Muscle layer of colon (tissue), 2 donors: ENCODE measurements around the gene SORCS2.

ENCODE experiments used
- H3K27ac ChIP-seq: one replicate; pipeline ENCODE4 v1.7.0; 2013; ENCODE audit warnings: low read depth, mild to moderate bottlenecking, low read length, moderate library complexity
- H3K27me3 ChIP-seq, 2 donors: one replicate each; pipeline ENCODE4 v1.7.0; 2013; ENCODE audit warnings: low read length in 2 of 2, mild to moderate bottlenecking in 2 of 2; ENCODE audit not compliant: insufficient read depth in 2 of 2, control insufficient read depth in 1 of 2
- H3K36me3 ChIP-seq: one replicate; pipeline ENCODE4 v1.7.0; 2013; ENCODE audit warnings: mild to moderate bottlenecking, low read length; ENCODE audit not compliant: insufficient read depth
- H3K4me1 ChIP-seq: one replicate; pipeline ENCODE4 v1.7.0; 2013; ENCODE audit warnings: mild to moderate bottlenecking, low read length; ENCODE audit not compliant: insufficient read depth
- H3K4me3 ChIP-seq, 2 donors: one replicate each; pipeline ENCODE4 v1.7.0; 2013; ENCODE audit warnings: low read length in 2 of 2, low read depth in 1 of 2, mild to moderate bottlenecking in 1 of 2, moderate library complexity in 1 of 2
- H3K9ac ChIP-seq: one replicate; pipeline ENCODE4 v1.7.0; 2013; ENCODE audit warnings: low read length
- H3K9me3 ChIP-seq: one replicate; pipeline ENCODE4 v1.7.0; 2013; ENCODE audit warnings: mild to moderate bottlenecking, low read length
- donor health status: abdominal sarcoma.
- donor health status: Adenocarcinoma of cecum.

SORCS2 gene

DNA sequence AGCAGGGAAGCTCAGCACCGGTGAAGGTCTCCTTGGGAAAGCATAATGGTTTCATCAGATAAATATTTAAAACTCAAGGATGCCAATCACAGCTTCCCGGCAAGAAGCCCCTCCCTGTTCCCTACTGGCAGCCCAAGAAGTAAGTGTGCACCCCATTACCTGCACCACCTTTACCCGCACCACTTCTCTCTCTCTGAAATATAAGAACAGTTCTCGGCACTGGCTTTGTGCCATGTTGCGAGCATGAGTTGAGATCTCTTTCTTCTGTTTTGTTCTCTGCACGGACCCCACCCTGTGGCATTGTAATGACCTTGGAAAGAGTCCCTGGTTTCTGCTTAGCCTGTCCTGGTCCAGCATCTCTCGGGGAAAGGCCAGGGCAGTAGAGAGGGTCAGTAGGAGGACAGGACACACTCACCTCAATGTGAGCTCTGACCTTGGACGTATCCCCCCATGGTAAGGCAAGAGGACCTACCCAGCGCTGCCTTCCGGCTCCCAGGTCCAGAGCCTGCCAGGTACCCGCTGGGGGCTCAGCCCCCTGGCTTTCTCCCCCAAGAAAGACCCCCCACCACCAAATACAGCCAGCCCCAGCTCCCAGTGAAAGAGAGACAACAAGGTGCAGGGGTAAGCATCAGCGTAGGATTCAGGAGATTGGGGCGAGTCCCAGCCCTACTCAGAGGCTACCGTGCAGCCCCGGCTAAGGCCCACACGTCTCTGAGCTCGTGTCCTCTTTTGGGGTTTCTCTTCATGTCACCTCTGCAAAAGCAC, 161.7 kb downstream of the SORCS2 start:
- H3K36me3 ChIP-seq: no peaks in the 10 kb centered on the region
- H3K4me1 ChIP-seq: peaks cover 9% of the 10 kb centered on the region
- H3K9me3 ChIP-seq: no peaks in the 10 kb centered on the region
- no peaks in the 10 kb centered on the region for H3K27me3 ChIP-seq
- H3K9ac ChIP-seq: no peak overlapping the region
- H3K27ac ChIP-seq: no peak overlapping the region
- no peak overlapping the region for H3K4me3 ChIP-seq

GRCh38 chr4:7354927-7355326, 162.6 kb downstream of the SORCS2 start:
- Histone ChIP-seq H3K27me3 (no peaks in the 10 kb centered on the region), H3K4me1 (peaks cover 9% of the 10 kb centered on the region), H3K27ac (no peak overlapping the region), H3K9ac (no peak overlapping the region), H3K9me3 (no peaks in the 10 kb centered on the region), H3K4me3 (no peak overlapping the region), H3K36me3 (no peaks in the 10 kb centered on the region)

- peaks cover 9% of the 10 kb centered on the region for H3K4me1 ChIP-seq
- H3K9ac ChIP-seq: no peak overlapping the region
Observed at GRCh38 chr4:7355795-7356194, 163.5 kb downstream of the SORCS2 start.

GRCh38 chr4:7356667-7357310, 164.5 kb downstream of the SORCS2 start:
- H3K4me1 ChIP-seq: peaks cover 9% of the 10 kb centered on the region
- H3K27me3 ChIP-seq: no peaks in the 10 kb centered on the region
- H3K27ac ChIP-seq: no peak overlapping the region
- no peaks in the 10 kb centered on the region for H3K9me3 ChIP-seq
- H3K36me3 ChIP-seq: no peaks in the 10 kb centered on the region
- H3K4me3 ChIP-seq: no peak overlapping the region
- no peak overlapping the region for H3K9ac ChIP-seq

More at GRCh38 chr4:7355795-7356194, 163.5 kb downstream of the SORCS2 start:
- Histone ChIP-seq H3K36me3 (no peaks in the 10 kb centered on the region), H3K4me3 (no peak overlapping the region), H3K27me3 (no peaks in the 10 kb centered on the region), H3K9me3 (no peaks in the 10 kb centered on the region), H3K27ac (no peak overlapping the region)

GRCh38 chr4:7357323-7357722, 165.0 kb downstream of the SORCS2 start:
- H3K27ac ChIP-seq: no peak overlapping the region
- peaks cover 9% of the 10 kb centered on the region for H3K4me1 ChIP-seq
- H3K9me3 ChIP-seq: no peaks in the 10 kb centered on the region

GRCh38 chr4:7358100-7358735, 165.9 kb downstream of the SORCS2 start:
- Histone ChIP-seq H3K27ac (no peak overlapping the region), H3K9me3 (no peaks in the 10 kb centered on the region), H3K4me1 (peaks cover 9% of the 10 kb centered on the region), H3K27me3 (no peaks in the 10 kb centered on the region), H3K4me3 (no peak overlapping the region), H3K36me3 (no peaks in the 10 kb centered on the region), H3K9ac (no peak overlapping the region)

More at GRCh38 chr4:7357323-7357722, 165.0 kb downstream of the SORCS2 start:
- no peak overlapping the region for H3K4me3 ChIP-seq
- H3K36me3 ChIP-seq: no peaks in the 10 kb centered on the region
- no peak overlapping the region for H3K9ac ChIP-seq
- no peaks in the 10 kb centered on the region for H3K27me3 ChIP-seq

DNA sequence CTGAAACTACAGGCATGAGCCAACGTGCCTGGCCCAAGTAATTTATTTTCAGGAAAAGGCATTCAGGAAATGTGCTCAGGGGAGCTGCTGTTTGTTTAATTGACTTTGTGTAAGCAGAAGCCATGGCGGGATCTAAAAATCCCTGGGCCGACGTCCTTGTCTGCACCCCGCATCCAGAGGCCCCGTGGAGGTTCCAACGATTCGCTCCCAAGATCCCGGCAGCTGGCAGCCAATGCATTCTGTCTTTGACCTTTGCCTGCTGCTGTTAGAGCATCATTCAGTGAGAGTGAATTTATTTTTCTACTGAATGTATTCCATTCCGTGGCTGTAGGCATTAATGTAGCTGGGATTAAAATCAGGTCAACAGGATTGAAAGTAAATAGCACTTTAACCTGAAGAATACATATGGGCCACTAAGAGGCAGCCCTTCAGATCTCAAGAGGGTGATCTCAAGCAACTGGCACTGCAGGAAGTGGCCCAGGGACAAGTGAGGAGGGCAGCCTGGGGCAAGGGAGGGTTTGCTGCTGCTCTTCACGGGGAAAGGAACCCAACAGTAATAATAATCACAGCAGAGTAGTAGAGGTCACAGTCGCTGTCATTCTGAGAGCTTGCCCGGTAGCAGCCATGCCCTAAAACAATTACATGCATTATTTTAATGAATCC, 167.2 kb downstream of the SORCS2 start:
- no peak overlapping the region for H3K9ac ChIP-seq

GRCh38 chr4:7360806-7361205, 168.5 kb downstream of the SORCS2 start:
- Histone ChIP-seq H3K27me3 (no peaks in the 10 kb centered on the region), H3K9me3 (no peaks in the 10 kb centered on the region), H3K4me1 (peaks cover 15% of the 10 kb centered on the region), H3K27ac (no peak overlapping the region), H3K36me3 (no peaks in the 10 kb centered on the region), H3K4me3 (no peak overlapping the region), H3K9ac (no peak overlapping the region)

More for the DNA sequence above, 167.2 kb downstream of the SORCS2 start:
- peaks cover 9% of the 10 kb centered on the region for H3K4me1 ChIP-seq
- H3K36me3 ChIP-seq: no peaks in the 10 kb centered on the region
- H3K9me3 ChIP-seq: no peaks in the 10 kb centered on the region
- H3K27me3 ChIP-seq: no peaks in the 10 kb centered on the region
- no peak overlapping the region for H3K27ac ChIP-seq
- no peak overlapping the region for H3K4me3 ChIP-seq

DNA sequence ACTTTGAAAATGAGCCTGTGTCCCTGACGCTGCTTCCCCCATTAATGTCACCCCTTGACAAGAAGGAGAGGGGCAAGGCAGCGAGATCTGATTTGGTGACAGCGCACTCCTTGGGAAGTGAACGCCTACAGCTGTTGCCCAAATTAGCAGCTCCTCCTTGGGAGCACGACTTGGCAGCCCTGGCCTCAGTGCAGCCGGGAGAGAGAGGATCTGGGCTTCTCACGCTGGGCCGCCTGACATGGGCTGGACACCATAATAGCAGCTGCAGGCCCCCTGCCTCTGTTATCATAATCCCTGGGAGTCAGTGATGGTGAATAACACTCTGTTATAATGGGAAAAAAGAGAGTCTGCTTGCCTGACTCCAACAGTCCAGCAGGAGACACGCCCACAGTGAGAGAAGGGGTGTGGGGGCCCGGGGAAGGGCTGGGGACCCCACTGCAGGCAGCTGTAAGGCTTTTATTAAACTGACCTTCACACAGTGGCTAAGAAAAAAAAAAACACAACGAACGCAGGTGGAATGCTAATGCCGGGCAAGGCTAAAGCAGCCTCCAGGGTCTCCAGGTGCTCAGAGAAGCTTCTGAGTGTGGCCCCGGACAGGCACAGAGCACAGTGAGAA, 169.1 kb downstream of the SORCS2 start:
- Histone ChIP-seq H3K4me1 (peaks cover 19% of the 10 kb centered on the region), H3K4me3 (no peak overlapping the region), H3K9ac (no peak overlapping the region), H3K9me3 (no peaks in the 10 kb centered on the region), H3K27ac (no peak overlapping the region), H3K27me3 (no peaks in the 10 kb centered on the region), H3K36me3 (no peaks in the 10 kb centered on the region)

DNA sequence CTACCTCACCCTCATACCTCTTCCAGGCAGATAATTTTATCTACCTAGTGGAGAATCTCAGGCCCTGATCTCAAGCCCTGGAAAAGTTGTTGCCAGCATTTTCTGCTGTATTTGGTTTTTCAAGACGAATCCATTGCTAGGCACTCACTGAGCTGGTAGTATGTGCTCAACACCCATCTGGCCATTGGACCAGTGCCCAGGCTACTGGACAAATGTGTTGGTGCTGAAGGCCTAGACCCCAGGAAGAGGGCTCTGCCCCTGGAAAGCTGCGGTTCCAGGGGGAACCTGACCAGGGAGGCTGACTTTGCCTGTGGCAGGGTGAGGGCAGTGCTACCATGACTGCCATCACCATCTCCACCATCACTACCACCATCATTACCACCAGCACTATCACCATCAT, 170.0 kb downstream of the SORCS2 start:
- no peak overlapping the region for H3K27ac ChIP-seq
- no peaks in the 10 kb centered on the region for H3K36me3 ChIP-seq
- H3K9me3 ChIP-seq: no peaks in the 10 kb centered on the region
- H3K4me1 ChIP-seq: peaks cover 19% of the 10 kb centered on the region
- no peaks in the 10 kb centered on the region for H3K27me3 ChIP-seq
- H3K9ac ChIP-seq: no peak overlapping the region
- H3K4me3 ChIP-seq: no peak overlapping the region

DNA sequence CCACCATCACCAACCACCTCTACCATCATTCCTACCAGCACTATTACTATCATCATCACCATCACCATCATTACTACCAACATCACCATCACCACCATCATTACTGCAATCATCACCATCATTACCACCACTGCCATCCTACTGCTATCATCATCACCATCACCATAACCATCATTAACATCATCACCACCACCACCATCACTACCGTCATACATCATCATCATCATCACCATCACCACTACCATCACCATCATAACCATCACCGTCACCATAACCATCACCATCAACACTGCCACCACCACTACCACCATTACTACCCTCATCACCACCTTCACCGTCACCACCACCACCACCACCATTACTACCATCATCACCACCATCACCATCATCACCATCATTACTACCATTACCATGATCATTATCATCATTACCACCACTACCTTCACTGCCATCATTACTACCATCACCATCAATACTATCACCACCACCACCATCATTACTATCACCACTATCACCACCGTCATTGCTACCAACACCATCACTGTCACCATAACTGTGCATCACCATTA, 170.6 kb downstream of the SORCS2 start:
- Histone ChIP-seq H3K9ac (no peak overlapping the region), H3K27ac (no peak overlapping the region), H3K27me3 (no peaks in the 10 kb centered on the region), H3K9me3 (no peaks in the 10 kb centered on the region), H3K4me1 (peaks cover 22% of the 10 kb centered on the region), H3K36me3 (no peaks in the 10 kb centered on the region), H3K4me3 (no peak overlapping the region)
